ENCODE measurements around the gene SPRY4.

- TF ChIP-seq ZBTB33 (IDR thresholded peaks at IDR 0.05) (no peak), TAF1 (conservative IDR thresholded peaks at IDR 0.05) (no peak), CTCF (IDR thresholded peaks at IDR 0.05; ENCODE audit: low read depth, low read length, missing input control) (no peak), RAD21 (IDR thresholded peaks at IDR 0.05) (no peak), REST (IDR thresholded peaks at IDR 0.05) (no peak), ATF3 (IDR thresholded peaks at IDR 0.05) (no peak), EGR1 (IDR thresholded peaks at IDR 0.05; ENCODE audit: low read depth in 2 of 2) (no peak), YY1 (IDR thresholded peaks at IDR 0.05) (no peak), GABPA (IDR thresholded peaks at IDR 0.05 in 1 of 2, conservative IDR thresholded peaks at IDR 0.05 in 1 of 2) (no peak), RXRA (IDR thresholded peaks at IDR 0.05) (no peak), MAX (IDR thresholded peaks at IDR 0.05) (no peak)
These were observed 38.8 kb upstream of the SPRY4 start for GRCh38 chr5:142363619-142363963.

All from liver (tissue), 3 donors.